ENCODE data around the gene VSTM4. TPM values are rescaled to one million over a fixed set of nuclear protein-coding genes. Genes with fewer than 3 reads are reported as not detected.

Gene VSTM4
- total and polyA plus RNA-seq, 2 of the 4 experiments (the other 2 are of a cell fraction): 2.4 to 2.9 TPM

- H3K4me3 ChIP-seq (ENCODE audit: insufficient read depth, low read depth, low read length): no peak overlapping the region
- intact Hi-C loops (cut with micrococcal nuclease): no loop called here
- H3K4me1 ChIP-seq (ENCODE audit: control insufficient read depth, insufficient read depth, low read length): peaks cover 15% of the 10 kb centered on the region; the same call in 1 of the 2 replicates
- H3K9me1 ChIP-seq (ENCODE audit: insufficient read depth, low read length): peaks cover 18% of the 10 kb centered on the region
- H2AK9ac ChIP-seq (replicated peaks; ENCODE audit: low read depth, low read length, poor library complexity): no peak overlapping the region
- no TSS peak for BruUV-seq (replicated peaks)
- DNase-seq (no peak), ATAC-seq (ENCODE audit: low read depth) (no peak)
- no peak overlapping the region for H3K9ac ChIP-seq (ENCODE audit: low read depth, low read length)
- in situ Hi-C loops (cut with MboI; ENCODE audit: low sequenced_read_pairs): no loop called here
- no peak overlapping the region for H2BK20ac ChIP-seq (ENCODE audit: low read depth, low read length)
- no peak overlapping the region for H3K14ac ChIP-seq (replicated peaks; ENCODE audit: low read depth, low read length)
- H3K56ac ChIP-seq (ENCODE audit: extremely low read depth, insufficient read depth, low read length): no peak overlapping the region
- ChIA-PET POLR2A (ENCODE audit: unreplicated experiment) (no interaction called here), CTCF (no interaction called here)
- peaks cover 4% of the 10 kb centered on the region for H3K36me3 ChIP-seq (ENCODE audit: control insufficient read depth, insufficient read depth, low read length)
- no peak overlapping the region for H2BK5ac ChIP-seq (ENCODE audit: low read depth, low read length, poor library complexity, severe bottlenecking)
- no peak overlapping the region for H4K5ac ChIP-seq (ENCODE audit: low read depth, low read length)
- H2AFZ ChIP-seq (replicated peaks; ENCODE audit: low read length, poor library complexity): no peak overlapping the region
- no peak overlapping the region for H4K8ac ChIP-seq (ENCODE audit: low read depth in 2 of 2, low read length in 2 of 2)
- H3K18ac ChIP-seq (ENCODE audit: low read depth, low read length): no peak overlapping the region
- peaks cover 2% of the 10 kb centered on the region for H4K20me1 ChIP-seq (ENCODE audit: insufficient read depth, low read length)
- no peak overlapping the region for H2BK120ac ChIP-seq (ENCODE audit: low read depth, low read length)
- no peak overlapping the region for H3K23ac ChIP-seq (ENCODE audit: low read depth, low read length)
- no peaks in the 10 kb centered on the region for H3K9me3 ChIP-seq (ENCODE audit: control insufficient read depth, insufficient read depth, low read length)
- 95% methylated on average over 4 of the region's 11 CpGs; no CpG with 5 or more reads in 1 of the 2 experiments for WGBS, 2 experiments (ENCODE audit: extremely low coverage in 2 of 2, insufficient read length in 1 of 2)
- H2BK15ac ChIP-seq (ENCODE audit: low read depth, low read length): no peak overlapping the region
- H4K91ac ChIP-seq (ENCODE audit: insufficient read depth, low read depth, low read length): no peak overlapping the region
- dilution Hi-C loops (cut with HindIII; ENCODE audit: low sequenced_read_pairs, unreplicated experiment): no loop called here
- no peak overlapping the region for H3K27ac ChIP-seq (ENCODE audit: insufficient read depth, low read length)
- H3K27me3 ChIP-seq (ENCODE audit: control insufficient read depth, insufficient read depth, low read length): no peaks in the 10 kb centered on the region
- H3K79me1 ChIP-seq (ENCODE audit: low read depth in 1 of 2, low read length in 2 of 2): no peaks in the 10 kb centered on the region
- TF ChIP-seq MXI1 (IDR thresholded peaks at IDR 0.05; ENCODE audit: borderline replicate concordance, low read depth, low read length) (no peak), FOS (IDR thresholded peaks at IDR 0.05; ENCODE audit: low read depth, low read length) (no peak), CEBPB (IDR thresholded peaks at IDR 0.05; ENCODE audit: low read depth, low read length) (no peak), MAFK (IDR thresholded peaks at IDR 0.05; ENCODE audit: low read depth, low read length) (no peak), POLR2A (IDR thresholded peaks at IDR 0.05; ENCODE audit: low read depth, low read length) (no peak), NFE2L2 (IDR thresholded peaks at IDR 0.05; ENCODE audit: low read depth, low read length) (no peak), USF2 (IDR thresholded peaks at IDR 0.05; ENCODE audit: low read depth, low read length) (no peak)
- H3K4me2 ChIP-seq (ENCODE audit: low read depth, low read length): no peak overlapping the region
- H3K4ac ChIP-seq (ENCODE audit: low read depth, low read length): no peak overlapping the region; the same call in 1 of the 2 replicates
- no peak overlapping the region for H2AK5ac ChIP-seq (ENCODE audit: low read depth, low read length)
Measured at GRCh38 chr10:49053053-49053997, 62.0 kb downstream of the VSTM4 start.
